ENCODE data around the gene SUDS3. TPM values are rescaled to one million over a fixed set of nuclear protein-coding genes. Genes with fewer than 3 reads are reported as not detected.

SUDS3 gene
- total RNA-seq, 3 donors from 2014 or later: 35.2 to 56.4 (median 50.9) TPM

DNA sequence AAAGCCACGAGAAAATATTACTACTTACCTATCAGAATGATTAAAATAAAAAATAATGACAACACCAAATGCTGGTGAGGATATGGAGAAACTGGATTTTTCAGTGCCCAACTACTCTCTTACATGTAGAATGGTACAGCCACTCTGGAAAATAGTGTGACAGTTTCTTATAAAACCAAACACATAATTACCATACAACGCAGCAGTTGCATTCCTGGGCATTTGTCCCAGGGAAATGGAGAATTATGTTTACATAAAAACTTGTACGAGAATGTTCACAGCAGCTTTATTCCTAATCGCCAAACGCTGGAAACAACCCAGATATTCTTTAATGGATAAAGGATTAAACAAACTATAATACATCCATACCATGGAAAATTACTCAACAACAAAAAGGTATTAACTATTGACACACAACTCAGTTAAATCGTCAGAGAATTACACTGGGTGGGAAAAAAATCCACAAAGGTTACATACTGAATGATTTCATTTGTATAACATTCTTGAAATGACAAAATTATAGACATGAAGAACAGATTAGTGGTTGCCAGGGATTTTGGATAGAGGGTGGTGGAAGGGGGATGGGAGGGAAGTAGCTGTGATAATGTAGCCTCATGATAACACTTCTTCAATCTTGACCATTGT lies 39.0 kb upstream of the SUDS3 start:
- TF ChIP-seq, protein P1, sequence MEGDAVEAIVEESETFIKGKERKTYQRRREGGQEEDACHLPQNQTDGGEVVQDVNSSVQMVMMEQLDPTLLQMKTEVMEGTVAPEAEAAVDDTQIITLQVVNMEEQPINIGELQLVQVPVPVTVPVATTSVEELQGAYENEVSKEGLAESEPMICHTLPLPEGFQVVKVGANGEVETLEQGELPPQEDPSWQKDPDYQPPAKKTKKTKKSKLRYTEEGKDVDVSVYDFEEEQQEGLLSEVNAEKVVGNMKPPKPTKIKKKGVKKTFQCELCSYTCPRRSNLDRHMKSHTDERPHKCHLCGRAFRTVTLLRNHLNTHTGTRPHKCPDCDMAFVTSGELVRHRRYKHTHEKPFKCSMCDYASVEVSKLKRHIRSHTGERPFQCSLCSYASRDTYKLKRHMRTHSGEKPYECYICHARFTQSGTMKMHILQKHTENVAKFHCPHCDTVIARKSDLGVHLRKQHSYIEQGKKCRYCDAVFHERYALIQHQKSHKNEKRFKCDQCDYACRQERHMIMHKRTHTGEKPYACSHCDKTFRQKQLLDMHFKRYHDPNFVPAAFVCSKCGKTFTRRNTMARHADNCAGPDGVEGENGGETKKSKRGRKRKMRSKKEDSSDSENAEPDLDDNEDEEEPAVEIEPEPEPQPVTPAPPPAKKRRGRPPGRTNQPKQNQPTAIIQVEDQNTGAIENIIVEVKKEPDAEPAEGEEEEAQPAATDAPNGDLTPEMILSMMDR (IDR thresholded peaks at IDR 0.05): no peak
- H3K4me1 ChIP-seq (ENCODE audit: low read depth): no peaks in the 10 kb centered on the region
- no peaks in the 10 kb centered on the region for H3K36me3 ChIP-seq (ENCODE audit: low read depth)
- no peak overlapping the region for H3K4me3 ChIP-seq
- ATAC-seq: peak; percentile 43
- no peaks in the 10 kb centered on the region for H3K9me3 ChIP-seq
- intact Hi-C loops (cut with DNase I, micrococcal nuclease): no loop called here
- DNase-seq: peak in 1 of 3 donors; percentile 46

DNA sequence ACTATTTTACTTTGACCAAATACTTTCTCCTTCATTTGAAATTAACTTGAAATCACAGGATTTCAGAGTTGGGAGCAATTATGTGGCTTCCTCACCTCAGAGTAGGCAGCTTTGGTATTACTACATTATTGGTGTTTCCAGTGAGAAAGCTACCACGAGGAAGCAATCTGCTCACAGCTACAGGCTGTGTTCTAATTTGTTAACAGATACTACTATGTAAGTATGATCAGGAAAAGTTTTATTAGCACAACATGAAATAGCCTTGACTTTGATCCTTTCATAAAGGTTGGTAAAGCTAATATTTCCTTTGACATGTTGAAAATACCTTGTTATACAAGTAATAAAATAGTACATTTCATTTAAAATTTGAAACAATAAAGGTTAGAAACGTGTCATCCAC lies 34.3 kb upstream of the SUDS3 start:
- DNase-seq (no peak), ATAC-seq (peak; percentile 42)
- TF ChIP-seq, protein P1 (IDR thresholded peaks at IDR 0.05): no peak
- peaks cover 2% of the 10 kb centered on the region for H3K4me1 ChIP-seq (ENCODE audit: low read depth)
- H3K36me3 ChIP-seq (ENCODE audit: low read depth): no peaks in the 10 kb centered on the region
- intact Hi-C loops (cut with DNase I, micrococcal nuclease): no loop called here
- no peaks in the 10 kb centered on the region for H3K9me3 ChIP-seq
- no peak overlapping the region for H3K4me3 ChIP-seq

DNA sequence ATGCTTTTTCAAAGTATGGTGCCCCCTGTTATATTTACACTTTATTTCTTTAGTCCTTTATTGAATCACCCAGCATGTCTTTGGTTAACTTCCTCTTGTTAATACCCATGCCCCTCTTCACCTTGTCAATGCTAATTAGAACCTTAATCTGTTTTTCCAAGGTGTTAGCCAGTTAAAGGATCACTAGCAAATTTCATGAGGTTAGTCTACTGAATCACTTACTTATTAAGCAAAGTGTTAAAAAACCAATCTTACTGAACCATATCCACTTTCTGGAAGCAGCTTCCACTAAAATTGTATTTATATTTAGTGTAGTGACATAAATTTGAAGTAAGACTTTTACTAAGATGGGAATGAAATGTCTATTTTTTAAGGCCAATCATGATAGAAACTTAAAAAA lies 31.5 kb upstream of the SUDS3 start:
- DNase-seq (no peak), ATAC-seq (no peak)
- intact Hi-C loops (cut with DNase I, micrococcal nuclease): no loop called here
- TF ChIP-seq, protein P1 (IDR thresholded peaks at IDR 0.05): no peak
- no peaks in the 10 kb centered on the region for H3K36me3 ChIP-seq (ENCODE audit: low read depth)
- no peaks in the 10 kb centered on the region for H3K9me3 ChIP-seq
- no peak overlapping the region for H3K4me3 ChIP-seq
- peaks cover 13% of the 10 kb centered on the region for H3K4me1 ChIP-seq (ENCODE audit: low read depth)

DNA sequence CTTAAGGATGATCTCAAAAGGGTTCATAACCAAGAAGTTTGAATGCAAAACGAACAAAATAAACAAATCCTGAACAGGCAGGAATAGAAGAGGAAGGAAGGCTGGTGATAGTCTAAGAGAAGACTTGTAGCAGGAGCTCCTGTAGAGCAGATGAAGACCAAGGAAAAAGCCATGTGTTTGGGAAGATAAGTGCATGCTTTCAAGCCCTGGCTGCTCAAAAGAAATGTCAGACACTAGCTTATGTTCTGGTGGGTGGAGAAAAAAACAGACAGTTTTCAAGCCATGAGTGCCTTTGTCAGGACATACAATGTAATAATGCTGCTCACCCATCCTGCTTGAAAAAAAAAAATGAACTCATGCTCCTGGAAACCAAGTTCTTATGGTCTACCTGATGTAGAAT lies 31.0 kb upstream of the SUDS3 start:
- Histone ChIP-seq H3K4me3 (no peak overlapping the region), H3K36me3 (ENCODE audit: low read depth) (no peaks in the 10 kb centered on the region), H3K9me3 (no peaks in the 10 kb centered on the region), H3K4me1 (ENCODE audit: low read depth) (peaks cover 13% of the 10 kb centered on the region)
- ATAC-seq (no peak), DNase-seq (no peak)
- intact Hi-C loops (cut with DNase I, micrococcal nuclease): no loop called here
- TF ChIP-seq, protein P1 (IDR thresholded peaks at IDR 0.05): no peak

DNA sequence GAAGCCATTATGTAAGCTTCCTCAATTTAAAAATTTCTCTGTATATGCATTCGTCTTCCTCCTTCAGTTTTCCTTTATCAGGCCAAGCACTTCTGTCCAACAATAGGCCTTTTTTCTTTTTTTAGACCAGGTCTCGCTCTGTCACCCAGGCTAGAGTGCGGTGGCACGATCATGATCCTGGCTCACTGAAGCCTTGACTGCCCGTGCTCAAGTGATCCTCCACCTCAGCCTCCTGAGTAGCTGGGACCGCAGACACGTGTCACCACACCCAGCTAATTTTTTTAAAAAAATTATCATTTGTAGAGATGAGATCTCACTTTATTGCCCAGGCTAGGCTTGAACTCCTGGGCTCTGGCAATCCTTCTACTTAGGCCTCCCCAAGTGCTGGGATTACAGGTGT lies 29.5 kb upstream of the SUDS3 start:
- H3K4me3 ChIP-seq: no peak overlapping the region
- TF ChIP-seq, protein P1 (IDR thresholded peaks at IDR 0.05): no peak
- no peaks in the 10 kb centered on the region for H3K9me3 ChIP-seq
- H3K36me3 ChIP-seq (ENCODE audit: low read depth): no peaks in the 10 kb centered on the region
- ATAC-seq: no peak
- intact Hi-C loops (cut with DNase I, micrococcal nuclease): no loop called here
- DNase-seq: no peak
- H3K4me1 ChIP-seq (ENCODE audit: low read depth): peaks cover 13% of the 10 kb centered on the region

DNA sequence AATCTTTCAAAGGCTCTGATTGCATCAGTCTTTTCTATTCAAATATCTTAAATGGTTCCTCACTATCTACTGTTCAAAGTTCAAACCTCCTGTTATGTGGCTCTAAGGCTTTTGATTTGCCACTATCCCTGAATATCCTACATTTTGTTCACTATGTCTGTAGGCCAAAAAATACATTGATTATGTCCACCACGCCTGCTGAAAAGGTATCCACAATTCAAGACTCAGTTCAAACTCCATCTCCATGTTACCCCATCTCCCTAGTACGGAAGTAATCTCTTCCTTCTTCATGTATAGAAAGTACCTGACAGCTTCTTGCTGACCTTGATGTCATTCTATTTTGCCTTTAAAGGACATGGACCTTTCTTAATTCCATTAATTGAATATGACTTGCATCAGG lies 28.4 kb upstream of the SUDS3 start:
- H3K36me3 ChIP-seq (ENCODE audit: low read depth): no peaks in the 10 kb centered on the region
- ATAC-seq: peak; percentile 48
- no peaks in the 10 kb centered on the region for H3K9me3 ChIP-seq
- H3K4me3 ChIP-seq: no peak overlapping the region
- peaks cover 13% of the 10 kb centered on the region for H3K4me1 ChIP-seq (ENCODE audit: low read depth)
- DNase-seq: no peak
- TF ChIP-seq, protein P1 (IDR thresholded peaks at IDR 0.05): no peak
- intact Hi-C loops (cut with DNase I, micrococcal nuclease): no loop called here

Data from mucosa of descending colon (tissue), 3 donors.